Measurements from ENCODE around the gene CENPN. TPM values are rescaled to one million over a fixed set of nuclear protein-coding genes. Genes with fewer than 3 reads are reported as not detected.

CENPN gene
- total RNA-seq, 8 experiments from 2014 or later: 3.2 to 38.2 (median 6.6) TPM

DNA sequence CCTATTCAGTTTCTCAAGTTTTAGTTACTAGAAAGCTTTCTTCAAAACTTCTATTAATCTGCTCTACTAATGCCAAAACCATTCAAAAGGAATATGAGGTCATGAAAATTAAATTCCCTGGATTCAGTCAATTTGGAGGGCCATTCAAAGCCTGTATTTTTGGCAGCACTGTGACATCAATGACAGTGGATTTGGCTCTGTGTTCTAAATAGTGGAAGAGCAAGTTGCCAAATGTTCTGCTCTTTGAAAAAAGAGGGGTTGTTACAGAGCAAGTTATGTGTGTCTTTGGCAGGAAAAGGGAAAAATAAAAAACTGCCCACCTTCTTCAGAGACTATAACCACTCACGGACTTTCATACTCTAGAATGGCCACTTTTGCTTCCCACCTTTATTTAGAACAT is 73.2 kb downstream of the CENPN start:
- Histone ChIP-seq H3K4me1 (replicated peaks in 1 of 2) (peaks cover 4 to 9% of the 10 kb centered on the region in 2 donors), H3K27ac (no peak overlapping the region), H3K4me3 (no peak overlapping the region)
- ATAC-seq (replicated peaks in 6 of 8): no peak
- in situ Hi-C loops (cut with MboI; ENCODE audit: low pct_unique_long_range_greater_than_20kb in 2 of 9, low sequenced_read_pairs in 9 of 9, unreplicated experiment in 9 of 9): no loop called here
- WGBS, 10 experiments: 63 to 100% (median 90%) methylated on average over 1 of the region's 1 CpG; no CpG with 5 or more reads in 6 of the 10 experiments

DNA sequence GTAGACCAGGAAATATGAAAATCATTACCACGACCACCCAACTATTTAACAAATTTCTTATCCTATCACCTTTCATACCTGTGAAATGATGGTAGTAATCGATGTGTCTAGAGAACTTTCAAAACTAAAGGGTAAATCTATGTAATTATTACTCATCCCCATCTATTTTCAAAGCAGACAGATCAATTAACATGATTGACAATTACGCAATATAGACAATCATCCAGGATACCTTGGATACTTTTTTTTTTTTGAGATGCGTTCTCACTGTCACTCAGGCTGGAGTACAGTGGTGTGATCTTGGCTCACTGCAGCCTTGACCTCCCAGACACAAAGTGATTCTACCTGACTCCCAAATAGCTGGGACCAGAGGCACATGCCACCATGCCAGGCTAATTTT is 74.0 kb downstream of the CENPN start:
- Histone ChIP-seq H3K4me3 (no peak overlapping the region), H3K4me1 (replicated peaks in 1 of 2) (peaks cover 4 to 6% of the 10 kb centered on the region in 2 donors), H3K27ac (no peak overlapping the region)
- in situ Hi-C loops (cut with MboI; ENCODE audit: low pct_unique_long_range_greater_than_20kb in 2 of 9, low sequenced_read_pairs in 9 of 9, unreplicated experiment in 9 of 9): no loop called here
- WGBS, 10 experiments: 59 to 100% (median 100%) methylated on average over 1 to 3 of the region's 4 CpGs; no CpG with 5 or more reads in 5 of the 10 experiments
- ATAC-seq (replicated peaks in 6 of 8): no peak

Other genes with a start within 250 kb of the CENPN start
- 10 to 100 TPM in 1 of 8 experiments, 1 to 10 TPM in 5, under 1 TPM in 2; 0.45 to 11.0 (median 4.2) TPM for gene CDYL2, start 202.6 kb upstream of the CENPN start, total RNA-seq
- gene CMC2, start 329 bp upstream of the CENPN start, total RNA-seq: 10 to 100 TPM; 36.6 to 76.1 (median 53.9) TPM
- gene ATMIN, start 28.6 kb downstream of the CENPN start, total RNA-seq: 10 to 100 TPM; 28.7 to 54.3 (median 31.4) TPM
- gene C16orf46, start 70.0 kb downstream of the CENPN start, total RNA-seq: 1 to 10 TPM; 2.4 to 7.3 (median 4.5) TPM
- 100 to 1,000 TPM in 2 of 8 experiments, 10 to 100 TPM in 6; 43.1 to 177 (median 50.1) TPM for gene GCSH, start 89.2 kb downstream of the CENPN start, total RNA-seq
- 1 to 10 TPM in 1 of 8 experiments, under 1 TPM in 7; 0.05 to 1.5 (median 0.39) TPM for gene BCO1, start 231.5 kb downstream of the CENPN start, total RNA-seq

All from motor neuron (in vitro differentiated cells).